H1 (cell line): Measurements from ENCODE around the gene CHRNA10. TPM values are rescaled to one million over a fixed set of nuclear protein-coding genes. Genes with fewer than 3 reads are reported as not detected.

Experiments used
- CTCF ChIA-PET: fragments of 300-600 bp; sonication (Branson Sonifier 250); formaldehyde crosslinking; loops from one replicate; lab custom pipeline; 2021; ENCODE audit not compliant: partially characterized antibody; lab: Charles Lee
- POLR2A ChIA-PET: fragments of 300-600 bp; sonication (Branson Sonifier 250); formaldehyde crosslinking; loops from one replicate; lab custom pipeline; 2021; ENCODE audit warnings: inconsistent platforms; ENCODE audit not compliant: partially characterized antibody; lab: Charles Lee
- DNase-seq, 2 experiments: peaks; one replicate each; pipeline versions ENCODE4 v3.0.0 to v3.0.0-alpha.2; 2010 to 2022; ENCODE audit warnings: low spot score in 2 of 2, low read depth in 1 of 2, mixed read lengths in 1 of 2
- FAIRE-seq: peaks from 2 replicates; lab custom pipeline; 2011; peaks lifted over from hg19 to GRCh38; lab: Jason Lieb, UNC
- H2AFZ ChIP-seq: 2 replicates; pipeline ENCODE4 v1.8.1; 2012; ENCODE audit warnings: low read length, inconsistent platforms
- H2AK5ac ChIP-seq: 2 replicates; pipeline ENCODE4 v1.6.1; 2013; ENCODE audit warnings: low read depth, low read length
- H2BK120ac ChIP-seq: replicated peaks from 2 replicates; pipeline ENCODE3; 2013; ENCODE audit warnings: low read depth, low read length, inconsistent platforms
- H2BK12ac ChIP-seq: 2 replicates; pipeline ENCODE4 v1.6.1; 2013; ENCODE audit warnings: low read depth, low read length
- H2BK15ac ChIP-seq: 2 replicates; pipeline ENCODE4 v1.6.1; 2013; ENCODE audit warnings: low read length
- H2BK20ac ChIP-seq: 2 replicates; pipeline ENCODE4 v1.6.1; 2013; ENCODE audit warnings: low read length
- H2BK5ac ChIP-seq: 2 replicates; pipeline ENCODE4 v1.6.1; 2013; ENCODE audit warnings: low read depth, low read length
- H3K14ac ChIP-seq: 2 replicates; pipeline ENCODE4 v1.6.1; 2013; ENCODE audit warnings: inconsistent platforms; ENCODE audit not compliant: insufficient read length
- H3K18ac ChIP-seq: 2 replicates; pipeline ENCODE4 v1.6.1; 2013; ENCODE audit warnings: low read length; ENCODE audit errors: extremely low read depth
- H3K23ac ChIP-seq: 2 replicates; pipeline ENCODE4 v1.6.1; 2013; ENCODE audit warnings: inconsistent platforms; ENCODE audit not compliant: insufficient read length
- H3K23me2 ChIP-seq: 2 replicates; pipeline ENCODE4 v1.6.1; 2013; ENCODE audit warnings: low read depth, low read length
- H3K27ac ChIP-seq: 2 replicates; pipeline ENCODE4 v1.6.1; 2011; ENCODE audit warnings: low read depth, low read length, inconsistent platforms
- H3K27me3 ChIP-seq, 4 experiments: replicated peaks in 1 of 4; 1 replicate in 1 of 4; 2 replicates in 3 of 4; pipeline versions ENCODE4 v1.6.1 to v1.8.1; 2011 to 2013; ENCODE audit warnings: low read length in 3 of 4, mild to moderate bottlenecking in 3 of 4, inconsistent platforms in 2 of 4, mixed read lengths in 2 of 4, moderate library complexity in 1 of 4; ENCODE audit not compliant: control insufficient read depth in 3 of 4, insufficient read depth in 3 of 4; ENCODE audit errors: extremely low read depth in 1 of 4
- H3K36me3 ChIP-seq, 4 experiments: 2 replicates each; pipeline versions ENCODE4 v1.6.1 to v1.8.1; 2011 to 2013; ENCODE audit warnings: mild to moderate bottlenecking in 4 of 4, low read length in 3 of 4, moderate library complexity in 2 of 4, control low read depth in 1 of 4, inconsistent platforms in 1 of 4; ENCODE audit not compliant: insufficient read depth in 4 of 4, control insufficient read depth in 2 of 4
- H3K4ac ChIP-seq: replicated peaks from 2 replicates; pipeline ENCODE3; 2013; ENCODE audit warnings: low read length, low read depth, mixed read lengths, inconsistent platforms; ENCODE audit not compliant: insufficient read length
- H3K4me1 ChIP-seq, 4 experiments: replicated peaks in 1 of 4; 1 replicate in 1 of 4; 2 replicates in 3 of 4; pipeline versions ENCODE4 v1.6.1 to v1.8.1; 2011 to 2013; ENCODE audit warnings: low read length in 3 of 4, inconsistent platforms in 2 of 4, mixed read lengths in 1 of 4; ENCODE audit not compliant: insufficient read depth in 4 of 4, control insufficient read depth in 3 of 4
- H3K4me2 ChIP-seq, 2 experiments: 2 replicates each; pipeline versions ENCODE4 v1.6.1 to v1.8.1; 2011 to 2013; ENCODE audit warnings: low read depth in 2 of 2, low read length in 2 of 2, control low read depth in 1 of 2, inconsistent platforms in 1 of 2, mild to moderate bottlenecking in 1 of 2; ENCODE audit not compliant: insufficient read depth in 1 of 2
- H3K4me3 ChIP-seq, 4 experiments: fragments of 200-600, 300-600 bp in 1 of 4; sonication (generic), shearing (Covaris generic), sonication (Bioruptor Twin) in 1 of 4; 2 replicates each; pipeline versions ENCODE4 v1.5.1 to v1.8.1; 2011 to 2016; ENCODE audit warnings: low read length in 4 of 4, low read depth in 3 of 4, control low read depth in 2 of 4, inconsistent platforms in 2 of 4, mild to moderate bottlenecking in 2 of 4, mixed read lengths in 1 of 4, moderate library complexity in 1 of 4; ENCODE audit not compliant: insufficient read depth in 2 of 4; ENCODE audit errors: extremely low read depth in 1 of 4
- H3K56ac ChIP-seq: replicated peaks from 2 replicates; pipeline ENCODE3; 2013; ENCODE audit warnings: low read depth, mild to moderate bottlenecking, mixed read lengths, low read length, inconsistent platforms; ENCODE audit not compliant: insufficient read length
- H3K79me1 ChIP-seq: 2 replicates; pipeline ENCODE4 v1.6.1; 2013; ENCODE audit warnings: low read depth, low read length, control low read depth
- H3K79me2 ChIP-seq, 2 experiments: 2 replicates each; pipeline versions ENCODE4 v1.6.1 to v1.8.1; 2012 to 2013; ENCODE audit warnings: low read length in 2 of 2, mild to moderate bottlenecking in 2 of 2, inconsistent platforms in 1 of 2; ENCODE audit not compliant: insufficient read depth in 2 of 2, control insufficient read depth in 1 of 2
- H3K9ac ChIP-seq, 4 experiments: replicated peaks in 1 of 4; 1 replicate in 1 of 4; 2 replicates in 3 of 4; pipeline versions ENCODE4 v1.6.1 to v1.8.1; 2011 to 2013; ENCODE audit warnings: low read depth in 3 of 4, low read length in 3 of 4, control low read depth in 2 of 4, mild to moderate bottlenecking in 2 of 4, moderate library complexity in 2 of 4, inconsistent platforms in 1 of 4; ENCODE audit errors: extremely low read depth in 1 of 4
- H3K9me3 ChIP-seq, 2 experiments: 2 replicates each; pipeline versions ENCODE4 v1.6.1 to v1.8.1; 2012 to 2013; ENCODE audit warnings: mild to moderate bottlenecking in 2 of 2, moderate library complexity in 2 of 2, control low read depth in 1 of 2, inconsistent platforms in 1 of 2, low read depth in 1 of 2, low read length in 1 of 2, mixed read lengths in 1 of 2; ENCODE audit not compliant: insufficient read depth in 2 of 2
- H4K20me1 ChIP-seq, 2 experiments: replicated peaks in 1 of 2; 2 replicates each; pipeline versions ENCODE3 to v1.8.1; 2011 to 2013; ENCODE audit warnings: inconsistent platforms in 2 of 2, low read length in 2 of 2, mild to moderate bottlenecking in 1 of 2; ENCODE audit not compliant: insufficient read depth in 2 of 2, control insufficient read depth in 1 of 2
- H4K5ac ChIP-seq: 2 replicates; pipeline ENCODE4 v1.6.1; 2013; ENCODE audit warnings: low read length, low read depth, mixed read lengths, inconsistent platforms; ENCODE audit not compliant: insufficient read length
- H4K8ac ChIP-seq: 2 replicates; pipeline ENCODE4 v1.8.0; 2013; ENCODE audit warnings: mild to moderate bottlenecking, moderate library complexity, low read length, inconsistent platforms; ENCODE audit not compliant: insufficient read depth; ENCODE audit errors: extremely low read depth
- H4K91ac ChIP-seq: replicated peaks from 2 replicates; pipeline ENCODE3; 2013; ENCODE audit warnings: low read length, mixed read lengths, inconsistent platforms; ENCODE audit not compliant: insufficient read length
- ATF2 ChIP-seq: IDR thresholded peaks from 2 replicates; pipeline ENCODE4 v1.6.1; 2012; ENCODE audit warnings: low read length, inconsistent platforms
- CREB1 ChIP-seq: IDR thresholded peaks from 2 replicates; pipeline ENCODE4 v1.6.1; 2012; ENCODE audit warnings: inconsistent platforms
- EGR1 ChIP-seq: IDR thresholded peaks from 2 replicates; pipeline ENCODE4 v1.6.1; 2011; ENCODE audit warnings: low read depth, low read length, borderline replicate concordance
- MAX ChIP-seq: IDR thresholded peaks from 2 replicates; pipeline ENCODE4 v1.6.1; 2012; ENCODE audit warnings: inconsistent platforms
- SP2 ChIP-seq: IDR thresholded peaks from 2 replicates; pipeline ENCODE4 v1.6.1; 2012; ENCODE audit warnings: mild to moderate bottlenecking, low read length, inconsistent platforms
- USF2 ChIP-seq: IDR thresholded peaks from 2 replicates; pipeline ENCODE4 v1.6.1; 2011; ENCODE audit warnings: low read length, improper control_type of control experiment
- WGBS, 2 experiments: shearing (Covaris generic) in 1 of 2; methylation state at CpG; one replicate each; pipeline versions ENCODE4 v1.1.6 to v1.1.7; 2013 to 2015; ENCODE audit warnings: low lambda C conversion rate in 2 of 2, mixed read lengths in 2 of 2, inconsistent platforms in 1 of 2, low coverage in 1 of 2, missing lambda C conversion rate in 1 of 2; ENCODE audit not compliant: insufficient replicate concordance in 2 of 2, insufficient coverage in 1 of 2, insufficient read length in 1 of 2; ENCODE audit errors: extremely low coverage in 1 of 2, missing lambda C conversion rate in 1 of 2; 5-methylcytosine and 5-hydroxymethylcytosine counted together
- polyA plus RNA-seq, 7 experiments: library from polyadenylated mRNA; depleted of rRNA in 3 of 7; stranded (reverse) in 5 of 7; unstranded in 2 of 7; fragments of >200 nt in 5 of 7; fragments of 200-250 nt in 2 of 7; gene quantifications; 1 replicate in 5 of 7; 2 replicates in 1 of 7; 4 replicates in 1 of 7; pipeline versions ENCODE4 v1.2.1 to v1.2.3, GENCODE V29; 2011 to 2013; ENCODE audit warnings: missing spikeins in 2 of 7, mixed read lengths in 2 of 7
- total RNA-seq: library from RNA; stranded (reverse); fragmentation: NEBNext Ultra II Directional; extraction: Animal tissue kit (Norgen Biotek cat#: 25700); gene quantifications from 2 replicates; pipeline ENCODE4 v1.2.1, GENCODE V29; 2021

CHRNA10 gene
- total and polyA plus RNA-seq, 2 of the 8 experiments (the other 6 are each of a cell fraction or from before 2014, with no cell fraction given) = 0.68 to 1.3 TPM

- Histone ChIP-seq H3K23ac (no peak overlapping the region), H4K20me1 (no peaks in the 10 kb centered on the region), H2BK15ac (no peak overlapping the region), H2AK5ac (no peak overlapping the region), H3K14ac (no peak overlapping the region), H3K4me1 (no peaks in the 10 kb centered on the region), H3K9me3 (no peaks in the 10 kb centered on the region), H3K27me3 (peaks cover 0 to 3% (median 0%) of the 10 kb centered on the region in 4 experiments; a peak in 1 of 7 replicates), H3K9ac (no peak overlapping the region), H2BK20ac (no peak overlapping the region), H3K79me2 (no peaks in the 10 kb centered on the region), H2BK120ac (no peak overlapping the region), H3K23me2 (no peaks in the 10 kb centered on the region), H4K5ac (no peak overlapping the region), H3K36me3 (no peaks in the 10 kb centered on the region), H3K4ac (no peak overlapping the region), H2BK5ac (no peak overlapping the region), H3K18ac (no peak overlapping the region), H3K56ac (no peak overlapping the region), H4K8ac (no peak overlapping the region), H4K91ac (no peak overlapping the region), H3K4me3 (no peak overlapping the region), H2BK12ac (no peak overlapping the region), H3K79me1 (no peaks in the 10 kb centered on the region), H3K4me2 (no peak overlapping the region), H3K27ac (no peak overlapping the region), H2AFZ (0 out of 2 replicates have a peak overlapping the region, but pooled peaks have one; percentile 85)
- POLR2A ChIA-PET = interaction anchor here (1.3 kb wide), 1 partner anchor 17 kb away, joined by 3 read pairs; no protein-coding TSS in a partner anchor
- CTCF ChIA-PET = interaction anchor here (0.9 to 1.2 kb wide), 2 partner anchors 9 to 26 kb away, joined by 3 read pairs; no protein-coding TSS in a partner anchor
- DNase-seq (no peak), FAIRE-seq (no peak)
- TF ChIP-seq MAX (no peak), EGR1 (no peak), SP2 (no peak), ATF2 (no peak), CREB1 (no peak), USF2 (peak; percentile 54; the same call in 1 of the 2 replicates)
- 89% methylated on average over 3 of the region's 3 CpGs; no CpG with 5 or more reads in 1 of the 2 experiments for WGBS, 2 experiments
These were observed 15.6 kb downstream of the CHRNA10 start for GRCh38 chr11:3655547-3655946.
